ENCODE results near the gene ARHGEF37. TPM values are rescaled to one million over a fixed set of nuclear protein-coding genes. Genes with fewer than 3 reads are reported as not detected.

The ARHGEF37 gene
- polyA plus RNA-seq, 1 experiment = 0.92 TPM

DNA sequence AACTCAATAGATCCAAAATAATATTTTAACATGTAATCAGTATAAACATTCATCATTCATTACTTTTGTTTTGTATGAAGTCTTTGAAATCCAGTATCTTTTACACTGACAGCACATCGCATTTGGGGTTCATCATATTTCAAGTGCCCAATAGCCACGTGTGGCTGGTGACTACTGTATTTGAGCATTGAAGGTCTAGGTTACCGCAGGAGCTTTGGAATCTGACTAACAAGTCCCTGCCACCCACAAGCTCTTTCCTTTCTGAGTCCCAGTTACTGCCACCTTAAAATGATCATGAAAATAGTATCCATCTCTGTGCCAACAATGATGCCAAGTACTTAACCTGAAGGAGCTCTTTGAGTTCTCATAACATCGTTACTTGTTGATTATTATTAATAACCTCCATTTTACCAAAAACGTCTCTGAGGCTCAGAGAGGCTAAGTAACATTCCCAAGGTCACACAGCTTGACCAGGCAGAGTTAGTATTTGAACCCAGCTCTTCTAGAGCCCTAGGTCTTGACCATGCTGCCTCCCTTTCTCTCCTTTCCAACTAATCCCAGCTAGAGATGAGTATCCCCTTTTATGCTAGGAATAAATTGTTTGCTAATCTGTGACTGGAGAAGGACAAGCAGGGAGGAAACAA, 24.2 kb downstream of the ARHGEF37 start:
- Histone ChIP-seq H3K4me3 (ENCODE audit: low read depth, low read length) (no peak overlapping the region), H3K36me3 (ENCODE audit: control insufficient read depth, insufficient read depth, low read length) (no peaks in the 10 kb centered on the region), H3K27me3 (ENCODE audit: control insufficient read depth, insufficient read depth, low read length) (no peaks in the 10 kb centered on the region)
- no peak for DNase-seq (ENCODE audit: low read depth)
- TF ChIP-seq, protein P1, sequence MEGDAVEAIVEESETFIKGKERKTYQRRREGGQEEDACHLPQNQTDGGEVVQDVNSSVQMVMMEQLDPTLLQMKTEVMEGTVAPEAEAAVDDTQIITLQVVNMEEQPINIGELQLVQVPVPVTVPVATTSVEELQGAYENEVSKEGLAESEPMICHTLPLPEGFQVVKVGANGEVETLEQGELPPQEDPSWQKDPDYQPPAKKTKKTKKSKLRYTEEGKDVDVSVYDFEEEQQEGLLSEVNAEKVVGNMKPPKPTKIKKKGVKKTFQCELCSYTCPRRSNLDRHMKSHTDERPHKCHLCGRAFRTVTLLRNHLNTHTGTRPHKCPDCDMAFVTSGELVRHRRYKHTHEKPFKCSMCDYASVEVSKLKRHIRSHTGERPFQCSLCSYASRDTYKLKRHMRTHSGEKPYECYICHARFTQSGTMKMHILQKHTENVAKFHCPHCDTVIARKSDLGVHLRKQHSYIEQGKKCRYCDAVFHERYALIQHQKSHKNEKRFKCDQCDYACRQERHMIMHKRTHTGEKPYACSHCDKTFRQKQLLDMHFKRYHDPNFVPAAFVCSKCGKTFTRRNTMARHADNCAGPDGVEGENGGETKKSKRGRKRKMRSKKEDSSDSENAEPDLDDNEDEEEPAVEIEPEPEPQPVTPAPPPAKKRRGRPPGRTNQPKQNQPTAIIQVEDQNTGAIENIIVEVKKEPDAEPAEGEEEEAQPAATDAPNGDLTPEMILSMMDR (IDR thresholded peaks at IDR 0.05; ENCODE audit: insufficient read depth, low read depth, low read length) = no peak
- ChIA-PET CTCF (interaction anchor here (1.0 to 3.1 kb wide), 7 partner anchors 8 to 238 kb away, joined by 3 to 15 read pairs (median 4); partner anchors contain the start of gene ARHGEF37), POLR2A (interaction anchor here (0.6 kb wide), 1 partner anchor 195 kb away, joined by 3 read pairs; no protein-coding TSS in a partner anchor)

DNA sequence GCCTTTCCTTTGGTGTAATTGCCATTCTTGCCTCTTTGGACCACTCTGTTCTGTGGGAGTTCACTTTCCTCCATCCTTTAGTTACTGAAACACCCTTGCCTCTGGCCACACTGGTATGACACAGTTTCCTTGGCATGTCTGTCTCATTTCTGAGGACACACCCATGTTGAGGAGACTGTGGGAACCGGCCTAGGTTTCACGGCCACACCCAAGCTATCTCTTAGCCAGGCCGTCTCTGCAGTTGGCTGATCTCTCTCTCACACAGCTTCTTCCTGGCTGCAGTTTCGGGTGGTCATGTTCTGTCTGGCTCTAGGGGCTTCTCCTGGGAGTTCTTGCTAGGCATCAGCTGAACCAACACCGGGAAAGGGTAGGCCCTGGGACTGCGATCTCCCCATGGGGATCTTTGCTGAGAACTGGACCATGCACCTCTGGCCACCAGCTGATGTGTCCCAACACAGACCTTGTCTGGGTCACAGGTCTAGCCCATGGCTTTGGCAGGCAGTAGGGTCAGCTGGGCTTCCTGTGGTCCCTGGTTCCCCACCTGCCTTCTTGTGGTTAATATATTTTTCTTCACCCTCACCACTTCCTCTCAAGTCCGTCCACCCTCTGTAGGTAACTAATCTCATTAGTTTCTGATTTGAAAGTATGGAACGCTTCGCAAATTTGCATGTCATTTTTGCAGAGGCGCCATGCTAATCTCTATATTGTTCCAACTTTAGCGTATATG, 24.9 kb downstream of the ARHGEF37 start:
- DNase-seq (ENCODE audit: low read depth) = peak; percentile 91
- TF ChIP-seq, protein P1 (IDR thresholded peaks at IDR 0.05; ENCODE audit: insufficient read depth, low read depth, low read length) = no peak
- POLR2A ChIA-PET = no interaction called here
- H3K4me3 ChIP-seq (ENCODE audit: low read depth, low read length) = no peak overlapping the region
- H3K36me3 ChIP-seq (ENCODE audit: control insufficient read depth, insufficient read depth, low read length) = no peaks in the 10 kb centered on the region
- CTCF ChIA-PET = interaction anchor here (1.0 to 3.1 kb wide), 7 partner anchors 9 to 238 kb away, joined by 3 to 15 read pairs (median 4); partner anchors contain the start of gene ARHGEF37
- no peaks in the 10 kb centered on the region for H3K27me3 ChIP-seq (ENCODE audit: control insufficient read depth, insufficient read depth, low read length)

DNA sequence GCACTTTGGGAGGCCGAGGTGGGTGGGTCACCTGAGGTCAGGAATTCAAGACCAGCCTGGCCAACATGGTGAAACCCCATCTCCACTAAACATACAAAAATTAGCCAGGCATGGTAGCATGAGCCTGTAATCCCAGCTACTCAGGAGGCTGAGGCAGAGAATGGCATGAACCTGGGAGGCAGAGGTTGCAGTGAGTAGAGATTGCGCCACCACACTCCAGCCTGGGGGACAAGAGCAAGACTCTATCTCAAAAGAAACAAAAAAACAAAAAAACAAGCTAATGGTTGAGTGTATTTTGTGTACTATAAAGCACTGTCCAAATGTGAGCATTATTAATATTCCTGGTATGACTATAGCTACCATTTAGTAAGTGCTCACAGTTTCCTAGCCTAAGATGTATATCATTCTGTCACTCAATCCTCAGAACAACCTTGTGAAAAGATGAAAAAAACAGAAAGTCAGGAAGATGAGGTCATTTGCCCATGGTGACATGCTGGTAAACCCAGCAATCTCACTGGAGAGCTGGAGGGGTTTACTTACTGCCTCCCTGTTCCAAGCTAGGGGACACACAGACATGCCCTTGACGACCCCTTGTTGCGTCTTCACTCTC, 27.7 kb downstream of the ARHGEF37 start:
- CTCF ChIA-PET = interaction anchor here (0.6 to 4.2 kb wide), 4 partner anchors 9 to 54 kb away, joined by 3 to 47 read pairs (median 4); no protein-coding TSS in a partner anchor
- Histone ChIP-seq H3K27me3 (ENCODE audit: control insufficient read depth, insufficient read depth, low read length) (no peaks in the 10 kb centered on the region), H3K4me3 (ENCODE audit: low read depth, low read length) (no peak overlapping the region), H3K36me3 (ENCODE audit: control insufficient read depth, insufficient read depth, low read length) (no peaks in the 10 kb centered on the region)
- TF ChIP-seq, protein P1 (IDR thresholded peaks at IDR 0.05; ENCODE audit: insufficient read depth, low read depth, low read length) = no peak
- no peak for DNase-seq (ENCODE audit: low read depth)
- POLR2A ChIA-PET = interaction anchor here (0.5 kb wide), 1 partner anchor 58 kb away, joined by 3 read pairs; no protein-coding TSS in a partner anchor

DNA sequence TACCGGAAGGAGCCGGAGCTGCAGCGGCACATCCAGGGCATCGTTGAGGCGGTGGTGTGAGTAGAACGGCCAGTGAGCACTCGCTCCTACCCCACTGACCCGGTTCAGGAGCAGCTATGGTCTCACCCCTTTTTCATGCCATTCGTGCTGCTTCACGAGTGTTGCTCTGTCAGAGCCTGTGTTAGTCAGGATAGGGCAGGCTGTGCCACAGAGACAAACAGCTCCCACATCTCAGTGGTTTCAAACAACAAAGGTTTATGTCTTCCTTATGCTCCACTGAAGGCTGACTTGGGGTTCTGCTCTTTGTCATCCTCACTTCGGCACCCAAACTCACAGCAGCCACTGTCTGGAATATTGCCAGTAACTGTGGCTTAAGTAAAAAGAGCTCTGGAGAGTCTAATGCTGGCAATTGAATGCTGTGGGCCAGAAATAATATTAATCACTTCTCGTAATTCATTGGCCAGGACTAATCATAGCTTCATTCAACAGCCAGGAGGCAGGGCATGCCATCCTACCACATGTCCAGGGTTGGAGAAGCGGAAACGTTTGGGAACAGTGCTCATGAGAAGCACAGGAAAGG, 28.4 kb downstream of the ARHGEF37 start:
- ChIA-PET CTCF (interaction anchor here (0.7 to 4.2 kb wide), 4 partner anchors 9 to 55 kb away, joined by 3 to 47 read pairs (median 5); no protein-coding TSS in a partner anchor), POLR2A (no interaction called here)
- DNase-seq (ENCODE audit: low read depth) = no peak

More for the DNA sequence above, 28.4 kb downstream of the ARHGEF37 start:
- TF ChIP-seq, protein P1 (IDR thresholded peaks at IDR 0.05; ENCODE audit: insufficient read depth, low read depth, low read length) = no peak
- H3K36me3 ChIP-seq (ENCODE audit: control insufficient read depth, insufficient read depth, low read length) = no peaks in the 10 kb centered on the region
- no peak overlapping the region for H3K4me3 ChIP-seq (ENCODE audit: low read depth, low read length)
- no peaks in the 10 kb centered on the region for H3K27me3 ChIP-seq (ENCODE audit: control insufficient read depth, insufficient read depth, low read length)

Measured in BJ (cell line).